ENCODE data around the gene COL8A2. TPM values are rescaled to one million over a fixed set of nuclear protein-coding genes. Genes with fewer than 3 reads are reported as not detected.

Gene COL8A2
- total and polyA plus RNA-seq, 8 donors = 0.43 to 8.4 (median 0.96) TPM

- no peak for ATAC-seq
- peaks cover 0 to 1% of the 10 kb centered on the region in 2 donors for H3K36me3 ChIP-seq
- peaks cover 41 to 69% of the 10 kb centered on the region in 2 donors for H3K4me1 ChIP-seq
- intact Hi-C loops (cut with DNase I) = loop anchor here in 1 of 2 donors (10.0 kb wide), 1 partner anchor 131 kb away; no protein-coding TSS in a partner anchor
- TF ChIP-seq, protein P1, sequence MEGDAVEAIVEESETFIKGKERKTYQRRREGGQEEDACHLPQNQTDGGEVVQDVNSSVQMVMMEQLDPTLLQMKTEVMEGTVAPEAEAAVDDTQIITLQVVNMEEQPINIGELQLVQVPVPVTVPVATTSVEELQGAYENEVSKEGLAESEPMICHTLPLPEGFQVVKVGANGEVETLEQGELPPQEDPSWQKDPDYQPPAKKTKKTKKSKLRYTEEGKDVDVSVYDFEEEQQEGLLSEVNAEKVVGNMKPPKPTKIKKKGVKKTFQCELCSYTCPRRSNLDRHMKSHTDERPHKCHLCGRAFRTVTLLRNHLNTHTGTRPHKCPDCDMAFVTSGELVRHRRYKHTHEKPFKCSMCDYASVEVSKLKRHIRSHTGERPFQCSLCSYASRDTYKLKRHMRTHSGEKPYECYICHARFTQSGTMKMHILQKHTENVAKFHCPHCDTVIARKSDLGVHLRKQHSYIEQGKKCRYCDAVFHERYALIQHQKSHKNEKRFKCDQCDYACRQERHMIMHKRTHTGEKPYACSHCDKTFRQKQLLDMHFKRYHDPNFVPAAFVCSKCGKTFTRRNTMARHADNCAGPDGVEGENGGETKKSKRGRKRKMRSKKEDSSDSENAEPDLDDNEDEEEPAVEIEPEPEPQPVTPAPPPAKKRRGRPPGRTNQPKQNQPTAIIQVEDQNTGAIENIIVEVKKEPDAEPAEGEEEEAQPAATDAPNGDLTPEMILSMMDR (IDR thresholded peaks at IDR 0.05) = no peak
- H3K9me3 ChIP-seq = no peaks in the 10 kb centered on the region
- H3K4me3 ChIP-seq = no peak overlapping the region
- no peaks in the 10 kb centered on the region for H3K27me3 ChIP-seq
- no peak overlapping the region for H3K27ac ChIP-seq
- no peak for DNase-seq
These were observed 28.5 kb upstream of the COL8A2 start for GRCh38 chr1:36153476-36153875.

- peaks cover 35 to 71% of the 10 kb centered on the region in 2 donors for H3K4me1 ChIP-seq
- TF ChIP-seq, protein P1 (IDR thresholded peaks at IDR 0.05) = no peak
- H3K27ac ChIP-seq = peak overlapping the region; percentile 98 to 99
- H3K9me3 ChIP-seq = no peaks in the 10 kb centered on the region
- DNase-seq (peak in 1 of 4 donors; percentile 47), ATAC-seq (no peak)
- H3K27me3 ChIP-seq = no peaks in the 10 kb centered on the region
- intact Hi-C loops (cut with DNase I) = loop anchor here in 1 of 2 donors (10.0 kb wide), 1 partner anchor 133 kb away; no protein-coding TSS in a partner anchor
- H3K36me3 ChIP-seq = peaks cover 0 to 3% of the 10 kb centered on the region in 2 donors
- no peak overlapping the region for H3K4me3 ChIP-seq
These were observed 26.8 kb upstream of the COL8A2 start for GRCh38 chr1:36151845-36152203.

- Histone ChIP-seq H3K36me3 (peaks cover 0 to 5% of the 10 kb centered on the region in 2 donors), H3K4me1 (peaks cover 35 to 71% of the 10 kb centered on the region in 2 donors), H3K9me3 (no peaks in the 10 kb centered on the region), H3K4me3 (peak overlapping the region in 1 of 2 donors; percentile 20), H3K27ac (peak overlapping the region; percentile 98 to 99), H3K27me3 (no peaks in the 10 kb centered on the region)
- no peak for DNase-seq
- intact Hi-C loops (cut with DNase I) = loop anchor here in 1 of 2 donors (10.0 kb wide), 1 partner anchor 134 kb away; no protein-coding TSS in a partner anchor
- TF ChIP-seq, protein P1 (IDR thresholded peaks at IDR 0.05) = no peak
- ATAC-seq = no peak
These were observed 26.3 kb upstream of the COL8A2 start for GRCh38 chr1:36151134-36151844.

DNA sequence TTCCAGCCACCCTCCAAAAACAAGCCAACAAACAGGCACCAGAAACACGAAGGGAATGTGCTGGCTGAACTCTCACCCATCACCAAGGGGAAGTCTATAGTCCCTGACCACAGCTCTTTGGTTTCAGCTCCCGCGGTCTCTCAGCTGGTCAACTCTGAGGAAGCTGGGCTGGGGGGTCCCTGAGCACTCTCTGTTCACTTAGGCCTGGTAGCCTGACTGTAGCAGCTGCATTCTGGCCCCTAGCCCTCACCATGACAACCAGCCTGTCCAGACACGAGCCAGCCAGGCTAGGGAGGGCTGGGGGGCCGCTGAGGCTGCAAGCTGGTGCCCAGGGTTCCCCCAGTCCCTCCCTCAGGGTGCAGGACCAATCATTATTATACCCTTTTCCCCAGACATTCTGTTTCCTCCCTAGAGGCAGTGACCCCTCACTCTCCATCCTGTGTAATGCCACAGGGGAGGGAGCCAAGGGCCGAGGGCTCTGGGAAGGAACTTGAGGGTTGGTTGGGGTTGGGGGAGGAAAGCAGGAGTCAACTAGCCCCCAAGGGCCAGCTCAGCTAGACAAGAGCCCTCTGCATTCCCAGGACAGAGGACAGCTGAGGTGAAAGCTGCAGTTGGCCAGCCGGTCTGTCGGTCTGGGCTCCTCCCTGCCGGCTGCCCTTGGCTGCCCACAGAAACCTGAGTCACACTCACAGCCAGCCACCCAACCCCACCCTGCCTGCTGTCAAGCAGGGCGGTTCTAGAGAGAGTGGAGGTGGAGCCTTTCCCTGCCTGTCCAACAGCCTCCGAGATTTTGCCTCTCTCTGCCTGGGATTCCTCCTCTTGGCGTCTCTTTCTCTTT lies 25.5 kb upstream of the COL8A2 start:
- peak in 3 of 4 donors; percentile 89 to 96 (median 96) for DNase-seq
- H3K4me3 ChIP-seq = peak overlapping the region; percentile 0 to 20
- no peaks in the 10 kb centered on the region for H3K9me3 ChIP-seq
- peak overlapping the region; percentile 98 to 99 for H3K27ac ChIP-seq
- TF ChIP-seq, protein P1 (IDR thresholded peaks at IDR 0.05) = no peak
- intact Hi-C loops (cut with DNase I) = loop anchor here in 1 of 2 donors (10.0 kb wide), 1 partner anchor 134 kb away; no protein-coding TSS in a partner anchor
- H3K4me1 ChIP-seq = peaks cover 35 to 73% of the 10 kb centered on the region in 2 donors
- H3K36me3 ChIP-seq = peaks cover 0 to 5% of the 10 kb centered on the region in 2 donors
- no peaks in the 10 kb centered on the region for H3K27me3 ChIP-seq
- ATAC-seq = peak; percentile 81

DNA sequence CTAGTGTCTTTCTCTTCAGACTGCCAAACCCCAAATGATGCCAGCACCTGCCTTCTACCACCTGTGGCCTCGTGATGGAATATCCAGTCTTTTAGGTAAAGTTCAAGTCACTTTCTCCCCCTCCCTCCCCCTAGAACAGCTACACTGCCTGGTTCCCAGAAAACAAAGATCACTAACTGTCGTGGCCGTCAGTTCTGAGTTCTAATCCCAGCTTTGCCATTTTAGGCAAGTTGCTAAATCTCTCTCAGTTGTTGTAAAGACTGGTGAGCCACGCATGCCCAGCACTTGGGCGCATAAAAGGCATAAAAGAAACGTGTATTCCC lies 24.9 kb upstream of the COL8A2 start:
- H3K36me3 ChIP-seq = peaks cover 0 to 5% of the 10 kb centered on the region in 2 donors
- intact Hi-C loops (cut with DNase I) = loop anchor here in 1 of 2 donors (10.0 kb wide), 1 partner anchor 135 kb away; no protein-coding TSS in a partner anchor
- H3K27ac ChIP-seq = peak overlapping the region; percentile 98 to 99
- ATAC-seq = no peak
- peak overlapping the region; percentile 0 to 81 for H3K4me3 ChIP-seq
- H3K27me3 ChIP-seq = no peaks in the 10 kb centered on the region
- TF ChIP-seq, protein P1 (IDR thresholded peaks at IDR 0.05) = no peak
- H3K4me1 ChIP-seq = peaks cover 31 to 68% of the 10 kb centered on the region in 2 donors
- no peaks in the 10 kb centered on the region for H3K9me3 ChIP-seq
- DNase-seq = no peak
